ENCODE measurements around the gene SLC6A18. TPM values are rescaled to one million over a fixed set of nuclear protein-coding genes. Genes with fewer than 3 reads are reported as not detected.
A peak's percentile ranks its signal among the peaks of the same experiment; 100 is the strongest.

Gene SLC6A18
- total and polyA plus RNA-seq, 9 of the 15 experiments (the other 6 are each of a cell fraction or from before 2014, with no cell fraction given): not detected

- Histone ChIP-seq H4K20me1 (replicated peaks; ENCODE audit: control insufficient read depth, insufficient read depth, low read length) (peaks cover 10% of the 10 kb centered on the region; the same call in 1 of the 2 replicates), H3K36me3 (ENCODE audit: control insufficient read depth, insufficient read depth, low read length) (no peaks in the 10 kb centered on the region), H3K4me1 (replicated peaks in 1 of 2; ENCODE audit: control insufficient read depth in 2 of 2, insufficient read depth in 2 of 2, low read length in 2 of 2) (peaks cover 25 to 81% of the 10 kb centered on the region in 2 experiments), H3K79me2 (ENCODE audit: control insufficient read depth, insufficient read depth, low read length) (no peaks in the 10 kb centered on the region; the same call in 2 of the 3 replicates), H3K4me3 (no peak overlapping the region), H3K4me2 (ENCODE audit: insufficient read depth, low read length) (no peak overlapping the region; the same call in 1 of the 2 replicates), H3K9me3 (replicated peaks; ENCODE audit: control insufficient read depth, insufficient read depth, low read depth, low read length) (no peaks in the 10 kb centered on the region), H3K9me1 (ENCODE audit: control insufficient read depth, insufficient read depth, low read length) (no peaks in the 10 kb centered on the region), H3K27ac (ENCODE audit: extremely low read depth, low read depth, low read length) (no peak overlapping the region), H3K27me3 (ENCODE audit: control insufficient read depth in 2 of 2, insufficient read depth in 2 of 2, low read length in 2 of 2) (peaks cover 0 to 38% of the 10 kb centered on the region in 2 experiments; a peak in 4 of 5 replicates), H3K9ac (ENCODE audit: insufficient read depth in 1 of 2, low read depth in 2 of 2, low read length in 2 of 2) (peak overlapping the region in 1 of 2 experiments; percentile 28; a peak in 1 of 4 replicates), H2AFZ (ENCODE audit: low read depth, low read length) (peak overlapping the region; percentile 60)
- in situ Hi-C loops (cut with MboI) (loop anchor here (5.0 kb wide), 1 partner anchor 32 kb away; no protein-coding TSS in a partner anchor), intact Hi-C loops (cut with micrococcal nuclease) (loop anchor here (1.0 kb wide), 1 partner anchor 36 kb away; no protein-coding TSS in a partner anchor)
- peak; percentile 59 for ATAC-seq
- ChIA-PET POLR2A (interaction anchor here (0.6 to 0.9 kb wide), 2 partner anchors 26 to 34 kb away, joined by 4 read pairs; no protein-coding TSS in a partner anchor), CTCF (ENCODE audit: low intra/inter-chr PET ratio) (interaction anchor here (1.5 to 3.0 kb wide), 2 partner anchors 30 to 37 kb away, joined by 7 to 25 read pairs; no protein-coding TSS in a partner anchor)
- WGBS (ENCODE audit: insufficient coverage, low coverage, missing lambda C conversion rate): 10% methylated on average over 18 of the region's 18 CpGs
- BruUV-seq (replicated peaks): no TSS peak
- FAIRE-seq: peak; percentile 96
- peak; percentile 57 to 73 (median 64) for DNase-seq (ENCODE audit: extremely low read depth in 1 of 4, low spot score in 3 of 4)
- 0 out of 2 replicates have a peak, but pooled peaks have one; percentile 11 for TF ChIP-seq ZNF707 (CRISPR knock-in tag; conservative IDR thresholded peaks at IDR 0.05)
- TF ChIP-seq TAF9B (IDR thresholded peaks at IDR 0.05; ENCODE audit: partially characterized antibody): no peak
- TF ChIP-seq TEAD1 (CRISPR knock-in tag; IDR thresholded peaks at IDR 0.05): no peak
- no peak for TF ChIP-seq BCOR (IDR thresholded peaks at IDR 0.05)
- TF ChIP-seq ZNF311 (CRISPR knock-in tag; IDR thresholded peaks at IDR 0.05): no peak
- no peak for TF ChIP-seq HNRNPUL1 (IDR thresholded peaks at IDR 0.05; ENCODE audit: low read length)
- no peak for TF ChIP-seq PTRF (tag; IDR thresholded peaks at IDR 0.05)
- TF ChIP-seq NCOA6 (IDR thresholded peaks at IDR 0.05): no peak
- no peak for TF ChIP-seq MXI1 (IDR thresholded peaks at IDR 0.05; ENCODE audit: low read depth, low read length)
- no peak for TF ChIP-seq TFAM (CRISPR knock-in tag; conservative IDR thresholded peaks at IDR 0.05)
- no peak for TF ChIP-seq SREBF2 (CRISPR knock-in tag; IDR thresholded peaks at IDR 0.05)
- peak; percentile 58 for TF ChIP-seq SMC3 (conservative IDR thresholded peaks at IDR 0.05; ENCODE audit: insufficient read depth, low read depth, low read length)
- TF ChIP-seq, protein P1, sequence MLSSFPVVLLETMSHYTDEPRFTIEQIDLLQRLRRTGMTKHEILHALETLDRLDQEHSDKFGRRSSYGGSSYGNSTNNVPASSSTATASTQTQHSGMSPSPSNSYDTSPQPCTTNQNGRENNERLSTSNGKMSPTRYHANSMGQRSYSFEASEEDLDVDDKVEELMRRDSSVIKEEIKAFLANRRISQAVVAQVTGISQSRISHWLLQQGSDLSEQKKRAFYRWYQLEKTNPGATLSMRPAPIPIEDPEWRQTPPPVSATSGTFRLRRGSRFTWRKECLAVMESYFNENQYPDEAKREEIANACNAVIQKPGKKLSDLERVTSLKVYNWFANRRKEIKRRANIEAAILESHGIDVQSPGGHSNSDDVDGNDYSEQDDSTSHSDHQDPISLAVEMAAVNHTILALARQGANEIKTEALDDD (IDR thresholded peaks at IDR 0.05): no peak
- no peak for TF ChIP-seq NR1H2 (CRISPR knock-in tag; IDR thresholded peaks at IDR 0.05)
- no peak for TF ChIP-seq MLLT1 (IDR thresholded peaks at IDR 0.05)
- TF ChIP-seq ZNF551 (CRISPR knock-in tag; IDR thresholded peaks at IDR 0.05): no peak
- TF ChIP-seq ZNF644 (tag; IDR thresholded peaks at IDR 0.05; ENCODE audit: low read depth): no peak
- TF ChIP-seq CAMTA2 (CRISPR knock-in tag; conservative IDR thresholded peaks at IDR 0.05): no peak
- TF ChIP-seq CREBBP (IDR thresholded peaks at IDR 0.05; ENCODE audit: low read depth, low read length): no peak
- TF ChIP-seq ZNF79 (CRISPR knock-in tag; IDR thresholded peaks at IDR 0.05; ENCODE audit: low read depth): no peak
- no peak for TF ChIP-seq TAF7 (tag; IDR thresholded peaks at IDR 0.05)
- TF ChIP-seq PHB (CRISPR knock-in tag; IDR thresholded peaks at IDR 0.05): no peak
- no peak for TF ChIP-seq KLF1 (tag; IDR thresholded peaks at IDR 0.05)
- no peak for TF ChIP-seq PTTG1 (tag; IDR thresholded peaks at IDR 0.05; ENCODE audit: low read depth)
Measured at GRCh38 chr5:1204693-1205242, 20.4 kb upstream of the SLC6A18 start.

All from K562 (cell line).